ENCODE data around the gene MRPS15.

The MRPS15 gene

GRCh38 chr1:36510418-36510817 is 46.2 kb upstream of the MRPS15 start:
- Histone ChIP-seq H3K79me1 (ENCODE audit: low read length) (no peaks in the 10 kb centered on the region), H2BK5ac (ENCODE audit: low read depth, low read length, poor library complexity) (no peak overlapping the region), H3K36me3 (ENCODE audit: control insufficient read depth in 1 of 2, insufficient read depth in 2 of 2, low read length in 2 of 2) (no peaks in the 10 kb centered on the region), H3K14ac (ENCODE audit: low read length) (no peak overlapping the region), H3K27me3 (ENCODE audit: insufficient read depth, low read length) (no peaks in the 10 kb centered on the region), H2BK12ac (ENCODE audit: low read length) (no peak overlapping the region), H3K4me2 (ENCODE audit: low read length) (no peak overlapping the region), H2AFZ (ENCODE audit: insufficient read depth, low read length, poor library complexity) (no peak overlapping the region), H3K18ac (ENCODE audit: low read length) (no peak overlapping the region), H3K4me1 (ENCODE audit: control insufficient read depth in 1 of 2, insufficient read depth in 2 of 2, low read length in 2 of 2) (no peaks in the 10 kb centered on the region), H3K79me2 (ENCODE audit: control insufficient read depth, insufficient read depth, low read length, poor library complexity) (no peaks in the 10 kb centered on the region), H3K4ac (ENCODE audit: low read depth, low read length) (no peak overlapping the region), H4K91ac (ENCODE audit: low read depth, low read length) (no peak overlapping the region), H3K4me3 (ENCODE audit: low read depth, low read length) (no peak overlapping the region), H4K8ac (ENCODE audit: low read depth, low read length) (no peak overlapping the region), H2AK5ac (ENCODE audit: low read length) (no peak overlapping the region), H3K9ac (ENCODE audit: low read length) (no peak overlapping the region), H3K27ac (ENCODE audit: low read depth, low read length) (no peak overlapping the region), H3K23ac (ENCODE audit: low read length) (no peak overlapping the region), H2BK120ac (ENCODE audit: insufficient read depth, low read length, poor library complexity) (no peak overlapping the region), H4K12ac (ENCODE audit: low read depth, low read length) (no peak overlapping the region), H3K9me3 (ENCODE audit: insufficient read depth, low read depth, low read length) (peaks cover 2% of the 10 kb centered on the region)
- WGBS (ENCODE audit: extremely low coverage, insufficient coverage, insufficient read length): no CpG with 5 or more reads among the region's 7 CpGs
- no peak for DNase-seq

- no peak for DNase-seq
- Histone ChIP-seq H3K4me3 (ENCODE audit: low read depth, low read length) (no peak overlapping the region), H3K9me3 (ENCODE audit: insufficient read depth, low read depth, low read length) (peaks cover 2% of the 10 kb centered on the region), H3K4me2 (ENCODE audit: low read length) (no peak overlapping the region), H3K4me1 (ENCODE audit: control insufficient read depth in 1 of 2, insufficient read depth in 2 of 2, low read length in 2 of 2) (no peaks in the 10 kb centered on the region), H3K27me3 (ENCODE audit: insufficient read depth, low read length) (no peaks in the 10 kb centered on the region), H4K8ac (ENCODE audit: low read depth, low read length) (no peak overlapping the region), H3K79me2 (ENCODE audit: control insufficient read depth, insufficient read depth, low read length, poor library complexity) (no peaks in the 10 kb centered on the region), H4K91ac (ENCODE audit: low read depth, low read length) (no peak overlapping the region), H3K36me3 (ENCODE audit: control insufficient read depth in 1 of 2, insufficient read depth in 2 of 2, low read length in 2 of 2) (no peaks in the 10 kb centered on the region), H3K27ac (ENCODE audit: low read depth, low read length) (no peak overlapping the region), H3K79me1 (ENCODE audit: low read length) (no peaks in the 10 kb centered on the region), H2BK12ac (ENCODE audit: low read length) (no peak overlapping the region), H2BK120ac (ENCODE audit: insufficient read depth, low read length, poor library complexity) (no peak overlapping the region), H3K18ac (ENCODE audit: low read length) (no peak overlapping the region), H3K9ac (ENCODE audit: low read length) (no peak overlapping the region), H2BK5ac (ENCODE audit: low read depth, low read length, poor library complexity) (no peak overlapping the region), H4K12ac (ENCODE audit: low read depth, low read length) (no peak overlapping the region), H3K23ac (ENCODE audit: low read length) (no peak overlapping the region), H3K4ac (ENCODE audit: low read depth, low read length) (no peak overlapping the region), H3K14ac (ENCODE audit: low read length) (no peak overlapping the region), H2AFZ (ENCODE audit: insufficient read depth, low read length, poor library complexity) (no peak overlapping the region), H2AK5ac (ENCODE audit: low read length) (no peak overlapping the region)
- no CpG with 5 or more reads among the region's 3 CpGs for WGBS (ENCODE audit: extremely low coverage, insufficient coverage, insufficient read length)
Measured at GRCh38 chr1:36508257-36508656, 44.1 kb upstream of the MRPS15 start.

- Histone ChIP-seq H2BK12ac (ENCODE audit: low read length) (no peak overlapping the region), H3K36me3 (ENCODE audit: control insufficient read depth in 1 of 2, insufficient read depth in 2 of 2, low read length in 2 of 2) (no peaks in the 10 kb centered on the region), H3K4me2 (ENCODE audit: low read length) (no peak overlapping the region), H4K12ac (ENCODE audit: low read depth, low read length) (no peak overlapping the region), H3K9me3 (ENCODE audit: insufficient read depth, low read depth, low read length) (peaks cover 2% of the 10 kb centered on the region), H3K9ac (ENCODE audit: low read length) (no peak overlapping the region), H3K4me3 (ENCODE audit: low read depth, low read length) (no peak overlapping the region), H2BK120ac (ENCODE audit: insufficient read depth, low read length, poor library complexity) (no peak overlapping the region), H4K91ac (ENCODE audit: low read depth, low read length) (no peak overlapping the region), H2AK5ac (ENCODE audit: low read length) (no peak overlapping the region), H4K8ac (ENCODE audit: low read depth, low read length) (no peak overlapping the region), H2AFZ (ENCODE audit: insufficient read depth, low read length, poor library complexity) (no peak overlapping the region), H3K27ac (ENCODE audit: low read depth, low read length) (no peak overlapping the region), H3K18ac (ENCODE audit: low read length) (no peak overlapping the region), H3K23ac (ENCODE audit: low read length) (no peak overlapping the region), H3K79me1 (ENCODE audit: low read length) (no peaks in the 10 kb centered on the region), H3K4me1 (ENCODE audit: control insufficient read depth in 1 of 2, insufficient read depth in 2 of 2, low read length in 2 of 2) (no peaks in the 10 kb centered on the region), H3K79me2 (ENCODE audit: control insufficient read depth, insufficient read depth, low read length, poor library complexity) (no peaks in the 10 kb centered on the region), H3K27me3 (ENCODE audit: insufficient read depth, low read length) (no peaks in the 10 kb centered on the region), H2BK5ac (ENCODE audit: low read depth, low read length, poor library complexity) (no peak overlapping the region), H3K14ac (ENCODE audit: low read length) (no peak overlapping the region), H3K4ac (ENCODE audit: low read depth, low read length) (no peak overlapping the region)
- DNase-seq: no peak
- WGBS (ENCODE audit: extremely low coverage, insufficient coverage, insufficient read length): no CpG with 5 or more reads among the region's 5 CpGs
Measured at GRCh38 chr1:36506276-36506920, 42.2 kb upstream of the MRPS15 start.

GRCh38 chr1:36503733-36504132 is 39.5 kb upstream of the MRPS15 start:
- no CpG with 5 or more reads among the region's 1 CpG for WGBS (ENCODE audit: extremely low coverage, insufficient coverage, insufficient read length)
- no peaks in the 10 kb centered on the region for H3K27me3 ChIP-seq (ENCODE audit: insufficient read depth, low read length)
- no peak overlapping the region for H2BK5ac ChIP-seq (ENCODE audit: low read depth, low read length, poor library complexity)
- no peaks in the 10 kb centered on the region for H3K79me1 ChIP-seq (ENCODE audit: low read length)
- H2AK5ac ChIP-seq (ENCODE audit: low read length): no peak overlapping the region
- no peak overlapping the region for H2BK120ac ChIP-seq (ENCODE audit: insufficient read depth, low read length, poor library complexity)
- H3K4me3 ChIP-seq (ENCODE audit: low read depth, low read length): no peak overlapping the region
- no peak overlapping the region for H3K14ac ChIP-seq (ENCODE audit: low read length)
- H3K9ac ChIP-seq (ENCODE audit: low read length): no peak overlapping the region
- no peak for DNase-seq
- no peak overlapping the region for H3K27ac ChIP-seq (ENCODE audit: low read depth, low read length)
- H3K36me3 ChIP-seq (ENCODE audit: control insufficient read depth in 1 of 2, insufficient read depth in 2 of 2, low read length in 2 of 2): no peaks in the 10 kb centered on the region
- H3K4ac ChIP-seq (ENCODE audit: low read depth, low read length): no peak overlapping the region
- no peak overlapping the region for H3K18ac ChIP-seq (ENCODE audit: low read length)
- no peaks in the 10 kb centered on the region for H3K79me2 ChIP-seq (ENCODE audit: control insufficient read depth, insufficient read depth, low read length, poor library complexity)
- no peak overlapping the region for H4K8ac ChIP-seq (ENCODE audit: low read depth, low read length)
- H3K23ac ChIP-seq (ENCODE audit: low read length): no peak overlapping the region
- H2BK12ac ChIP-seq (ENCODE audit: low read length): no peak overlapping the region
- H3K4me1 ChIP-seq (ENCODE audit: control insufficient read depth in 1 of 2, insufficient read depth in 2 of 2, low read length in 2 of 2): no peaks in the 10 kb centered on the region
- no peak overlapping the region for H3K4me2 ChIP-seq (ENCODE audit: low read length)
- H4K91ac ChIP-seq (ENCODE audit: low read depth, low read length): no peak overlapping the region
- H3K9me3 ChIP-seq (ENCODE audit: insufficient read depth, low read depth, low read length): peaks cover 2% of the 10 kb centered on the region
- no peak overlapping the region for H2AFZ ChIP-seq (ENCODE audit: insufficient read depth, low read length, poor library complexity)
- no peak overlapping the region for H4K12ac ChIP-seq (ENCODE audit: low read depth, low read length)

Data from trophoblast cell (in vitro differentiated cells and primary cell).